Measurements from ENCODE around the gene ZYG11B. TPM values are rescaled to one million over a fixed set of nuclear protein-coding genes. Genes with fewer than 3 reads are reported as not detected.
A peak's percentile ranks its signal among the peaks of the same experiment; 100 is the strongest.
"Not testable (repeated sequence)": the region's sequence is repeated elsewhere in the genome, so short reads cannot be mapped to it uniquely, and the experiment has no call there.

The ZYG11B gene
- total RNA-seq, 1 experiment from 2014 or later = 25.6 TPM

- H3K9ac ChIP-seq (ENCODE audit: low read length) = no peak overlapping the region
- H3K27me3 ChIP-seq (ENCODE audit: low read length) = no peaks in the 10 kb centered on the region
- H3K4me1 ChIP-seq (ENCODE audit: low read length) = peaks cover 25% of the 10 kb centered on the region
- peaks cover 19% of the 10 kb centered on the region for H3K79me2 ChIP-seq (ENCODE audit: low read length)
- DNase-seq = no peak
- H3K4me2 ChIP-seq (ENCODE audit: low read depth, low read length, poor library complexity, severe bottlenecking) = no peak overlapping the region
- H2AFZ ChIP-seq (ENCODE audit: low read length) = no peak overlapping the region
- no peak overlapping the region for H3K4me3 ChIP-seq (ENCODE audit: low read length)
- no peaks in the 10 kb centered on the region for H4K20me1 ChIP-seq (ENCODE audit: insufficient read depth, low read depth, low read length)
- no peaks in the 10 kb centered on the region for H3K9me2 ChIP-seq (replicated peaks; ENCODE audit: insufficient read depth, low read length)
- H3K27ac ChIP-seq (ENCODE audit: low read length) = no peak overlapping the region
- no peaks in the 10 kb centered on the region for H3K36me3 ChIP-seq (ENCODE audit: insufficient read depth, low read length)
- no peaks in the 10 kb centered on the region for H3K9me3 ChIP-seq (ENCODE audit: low read length)
Measured at GRCh38 chr1:52723260-52723659, 3.0 kb upstream of the ZYG11B start.

GRCh38 chr1:52725903-52726264 is 369 bp upstream of the ZYG11B start:
- Histone ChIP-seq H3K9ac (ENCODE audit: low read length) (peak overlapping the region; percentile 70), H2AFZ (ENCODE audit: low read length) (peak overlapping the region; percentile 98), H3K36me3 (ENCODE audit: insufficient read depth, low read length) (no peaks in the 10 kb centered on the region), H3K4me3 (ENCODE audit: low read length) (peak overlapping the region; percentile 65), H3K27ac (ENCODE audit: low read length) (no peak overlapping the region), H3K4me1 (ENCODE audit: low read length) (peaks cover 32% of the 10 kb centered on the region), H3K79me2 (ENCODE audit: low read length) (peaks cover 45% of the 10 kb centered on the region), H4K20me1 (ENCODE audit: insufficient read depth, low read depth, low read length) (no peaks in the 10 kb centered on the region), H3K9me2 (replicated peaks; ENCODE audit: insufficient read depth, low read length) (no peaks in the 10 kb centered on the region), H3K27me3 (ENCODE audit: low read length) (no peaks in the 10 kb centered on the region), H3K4me2 (ENCODE audit: low read depth, low read length, poor library complexity, severe bottlenecking) (peak overlapping the region; percentile 87), H3K9me3 (ENCODE audit: low read length) (no peaks in the 10 kb centered on the region)
- DNase-seq = no peak

DNA sequence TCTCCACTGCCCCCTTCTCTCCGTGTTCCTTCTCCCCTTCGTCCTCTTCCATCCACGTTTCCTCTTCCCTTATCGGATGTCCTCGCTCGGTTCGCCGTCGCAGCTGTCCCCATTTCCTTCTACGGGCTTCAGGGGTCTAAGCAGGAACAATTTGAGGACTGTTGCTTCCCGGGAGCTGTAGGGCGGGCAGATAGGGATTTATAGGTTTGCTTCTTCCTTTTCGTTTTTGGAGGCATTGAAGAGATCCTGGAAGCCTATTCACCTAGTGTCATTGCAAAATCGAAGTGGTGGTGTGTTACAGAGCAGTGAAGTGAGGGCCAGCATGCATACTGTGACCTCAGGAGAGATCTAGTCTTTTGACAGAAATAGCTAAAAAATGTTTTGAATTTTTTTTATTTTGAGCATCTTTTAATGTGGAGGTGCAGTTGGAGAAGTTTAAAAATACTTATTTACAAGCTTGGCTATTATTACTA is 897 bp downstream of the ZYG11B start:
- Histone ChIP-seq H3K27ac (ENCODE audit: low read length) (no peak overlapping the region), H3K9me2 (replicated peaks; ENCODE audit: insufficient read depth, low read length) (no peaks in the 10 kb centered on the region), H2AFZ (ENCODE audit: low read length) (no peak overlapping the region; the same call in 1 of the 2 replicates), H3K9ac (ENCODE audit: low read length) (peak overlapping the region; percentile 79), H3K9me3 (ENCODE audit: low read length) (no peaks in the 10 kb centered on the region), H3K27me3 (ENCODE audit: low read length) (no peaks in the 10 kb centered on the region), H3K4me2 (ENCODE audit: low read depth, low read length, poor library complexity, severe bottlenecking) (peak overlapping the region; percentile 98), H3K4me1 (ENCODE audit: low read length) (peaks cover 32% of the 10 kb centered on the region), H3K36me3 (ENCODE audit: insufficient read depth, low read length) (no peaks in the 10 kb centered on the region), H4K20me1 (ENCODE audit: insufficient read depth, low read depth, low read length) (no peaks in the 10 kb centered on the region), H3K79me2 (ENCODE audit: low read length) (peaks cover 55% of the 10 kb centered on the region), H3K4me3 (ENCODE audit: low read length) (peak overlapping the region; percentile 83)
- peak; percentile 56 for DNase-seq

GRCh38 chr1:52727956-52728656 is 1.9 kb downstream of the ZYG11B start:
- DNase-seq = no peak
- Histone ChIP-seq H3K9ac (ENCODE audit: low read length) (peak overlapping the region; percentile 79), H3K4me3 (ENCODE audit: low read length) (peak overlapping the region; percentile 83), H3K4me1 (ENCODE audit: low read length) (peaks cover 32% of the 10 kb centered on the region), H4K20me1 (ENCODE audit: insufficient read depth, low read depth, low read length) (no peaks in the 10 kb centered on the region), H3K9me2 (replicated peaks; ENCODE audit: insufficient read depth, low read length) (no peaks in the 10 kb centered on the region), H3K4me2 (ENCODE audit: low read depth, low read length, poor library complexity, severe bottlenecking) (peak overlapping the region; percentile 98), H3K79me2 (ENCODE audit: low read length) (peaks cover 65% of the 10 kb centered on the region), H3K27ac (ENCODE audit: low read length) (no peak overlapping the region), H3K27me3 (ENCODE audit: low read length) (no peaks in the 10 kb centered on the region), H3K36me3 (ENCODE audit: insufficient read depth, low read length) (no peaks in the 10 kb centered on the region), H2AFZ (ENCODE audit: low read length) (no peak overlapping the region), H3K9me3 (ENCODE audit: low read length) (no peaks in the 10 kb centered on the region)

DNA sequence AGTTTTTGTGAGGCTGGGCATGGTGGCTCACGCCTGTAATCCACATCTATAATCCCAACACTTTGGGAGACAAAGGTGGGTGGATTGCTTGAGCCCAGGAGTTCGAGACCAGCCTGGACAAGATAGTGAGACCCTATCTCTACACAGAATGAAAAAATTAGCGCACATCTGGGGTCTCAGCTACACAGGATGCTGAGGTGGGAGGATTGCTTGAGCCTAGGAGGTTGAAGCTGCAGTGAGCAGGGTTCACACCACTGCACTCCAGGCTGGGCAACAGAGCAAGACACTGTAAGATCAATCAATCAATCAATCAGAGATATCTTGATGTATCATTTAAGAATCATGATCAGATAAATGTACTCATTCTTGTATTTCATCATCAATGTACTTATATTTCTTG is 7.1 kb downstream of the ZYG11B start:
- Histone ChIP-seq H2AFZ (ENCODE audit: low read length) (no peak overlapping the region), H3K4me1 (ENCODE audit: low read length) (peaks cover 6% of the 10 kb centered on the region), H3K4me2 (ENCODE audit: low read depth, low read length, poor library complexity, severe bottlenecking) (no peak overlapping the region), H3K79me2 (ENCODE audit: low read length) (peaks cover 93% of the 10 kb centered on the region), H3K9me2 (replicated peaks; ENCODE audit: insufficient read depth, low read length) (no peaks in the 10 kb centered on the region), H3K9me3 (ENCODE audit: low read length) (no peaks in the 10 kb centered on the region), H3K36me3 (ENCODE audit: insufficient read depth, low read length) (no peaks in the 10 kb centered on the region), H3K27ac (ENCODE audit: low read length) (no peak overlapping the region), H3K27me3 (ENCODE audit: low read length) (no peaks in the 10 kb centered on the region), H3K4me3 (ENCODE audit: low read length) (no peak overlapping the region), H4K20me1 (ENCODE audit: insufficient read depth, low read depth, low read length) (no peaks in the 10 kb centered on the region), H3K9ac (ENCODE audit: low read length) (no peak overlapping the region)
- no peak for DNase-seq

DNA sequence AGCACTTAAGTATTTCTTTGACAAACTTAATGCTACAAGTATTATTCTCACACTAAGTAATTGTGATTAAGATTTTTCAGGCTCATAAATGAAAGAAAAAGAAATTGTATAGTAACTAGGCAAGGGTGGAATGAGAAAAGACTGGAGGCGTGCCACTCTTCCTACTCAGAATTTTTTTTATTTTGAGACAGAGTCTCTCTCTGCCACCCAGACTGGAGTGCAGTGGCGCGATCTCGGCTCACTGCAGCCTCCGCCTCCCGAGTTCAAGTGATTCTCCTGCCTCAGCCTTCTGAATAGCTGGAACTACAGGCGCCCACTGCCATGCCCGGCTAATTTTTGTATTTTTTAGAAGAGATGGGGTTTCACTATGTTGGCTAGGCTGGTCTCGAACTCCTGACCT is 9.1 kb downstream of the ZYG11B start:
- not testable (repeated sequence) for H3K9me2 ChIP-seq (replicated peaks; ENCODE audit: insufficient read depth, low read length); H3K36me3 ChIP-seq (ENCODE audit: insufficient read depth, low read length); H3K9ac ChIP-seq (ENCODE audit: low read length); H3K27ac ChIP-seq (ENCODE audit: low read length); H3K4me1 ChIP-seq (ENCODE audit: low read length); H3K4me2 ChIP-seq (ENCODE audit: low read depth, low read length, poor library complexity, severe bottlenecking); DNase-seq; H3K4me3 ChIP-seq (ENCODE audit: low read length); H3K9me3 ChIP-seq (ENCODE audit: low read length); H3K27me3 ChIP-seq (ENCODE audit: low read length); H2AFZ ChIP-seq (ENCODE audit: low read length); H4K20me1 ChIP-seq (ENCODE audit: insufficient read depth, low read depth, low read length)
- H3K79me2 ChIP-seq (ENCODE audit: low read length) = peaks cover 93% of the 10 kb centered on the region

- Histone ChIP-seq H3K9ac (ENCODE audit: low read length) (no peak overlapping the region), H3K4me3 (ENCODE audit: low read length) (no peak overlapping the region), H3K27ac (ENCODE audit: low read length) (no peak overlapping the region), H3K9me2 (replicated peaks; ENCODE audit: insufficient read depth, low read length) (no peaks in the 10 kb centered on the region), H3K27me3 (ENCODE audit: low read length) (no peaks in the 10 kb centered on the region), H3K4me2 (ENCODE audit: low read depth, low read length, poor library complexity, severe bottlenecking) (no peak overlapping the region), H4K20me1 (ENCODE audit: insufficient read depth, low read depth, low read length) (no peaks in the 10 kb centered on the region), H3K79me2 (ENCODE audit: low read length) (peaks cover 85% of the 10 kb centered on the region), H2AFZ (ENCODE audit: low read length) (no peak overlapping the region), H3K9me3 (ENCODE audit: low read length) (no peaks in the 10 kb centered on the region), H3K4me1 (ENCODE audit: low read length) (no peaks in the 10 kb centered on the region), H3K36me3 (ENCODE audit: insufficient read depth, low read length) (no peaks in the 10 kb centered on the region)
- DNase-seq = no peak
Measured at GRCh38 chr1:52738148-52738547, 11.9 kb downstream of the ZYG11B start.

- H3K4me1 ChIP-seq (ENCODE audit: low read length) = no peaks in the 10 kb centered on the region
- H3K9ac ChIP-seq (ENCODE audit: low read length) = no peak overlapping the region
- H3K4me3 ChIP-seq (ENCODE audit: low read length) = no peak overlapping the region
- no peaks in the 10 kb centered on the region for H3K36me3 ChIP-seq (ENCODE audit: insufficient read depth, low read length)
- no peak overlapping the region for H3K27ac ChIP-seq (ENCODE audit: low read length)
- no peaks in the 10 kb centered on the region for H3K9me3 ChIP-seq (ENCODE audit: low read length)
- H3K9me2 ChIP-seq (replicated peaks; ENCODE audit: insufficient read depth, low read length) = no peaks in the 10 kb centered on the region
- H3K4me2 ChIP-seq (ENCODE audit: low read depth, low read length, poor library complexity, severe bottlenecking) = no peak overlapping the region
- no peaks in the 10 kb centered on the region for H3K27me3 ChIP-seq (ENCODE audit: low read length)
- DNase-seq = no peak
- no peak overlapping the region for H2AFZ ChIP-seq (ENCODE audit: low read length)
- peaks cover 84% of the 10 kb centered on the region for H3K79me2 ChIP-seq (ENCODE audit: low read length)
- H4K20me1 ChIP-seq (ENCODE audit: insufficient read depth, low read depth, low read length) = no peaks in the 10 kb centered on the region
Measured at GRCh38 chr1:52738893-52739292, 12.6 kb downstream of the ZYG11B start.
